AG04449 (cell line): ENCODE measurements around the gene PCCA.

ENCODE experiments used
- CTCF ChIA-PET: fragments of 350-600 bp; formaldehyde crosslinking; extraction: SDS; loops from one replicate; lab custom pipeline; 2021; ENCODE audit warnings: antibody characterized with exemption; lab: Yijun Ruan, JAX
- POLR2A ChIA-PET: fragments of 400-600, 350-600 bp; formaldehyde crosslinking; extraction: SDS; loops from one replicate; lab custom pipeline; 2020; ENCODE audit warnings: antibody characterized with exemption, inconsistent platforms; lab: Yijun Ruan, JAX
- DNase-seq: peaks from one replicate; pipeline ENCODE4 v3.0.0-alpha.2; 2010; ENCODE audit warnings: low read depth, low spot score
- H3K4me3 ChIP-seq: 2 replicates; pipeline ENCODE4 v1.5.1; 2011; ENCODE audit warnings: low read depth, mild to moderate bottlenecking, control low read depth, low read length
- CTCF ChIP-seq: IDR thresholded peaks from one replicate; pipeline ENCODE4 v1.5.1; 2011; ENCODE audit warnings: mild to moderate bottlenecking, moderate library complexity, low read length, control low read depth, inconsistent platforms; ENCODE audit not compliant: insufficient read depth; ENCODE audit errors: missing control alignments

PCCA gene

GRCh38 chr13:100051070-100051469, 37.8 kb upstream of the PCCA start:
- no peak overlapping the region for H3K4me3 ChIP-seq
- ChIA-PET POLR2A (no interaction called here), CTCF (no interaction called here)
- DNase-seq = no peak
- no peak for TF ChIP-seq CTCF

GRCh38 chr13:100059827-100060226, 29.1 kb upstream of the PCCA start:
- no peak for DNase-seq
- no peak overlapping the region for H3K4me3 ChIP-seq
- TF ChIP-seq CTCF = no peak
- ChIA-PET POLR2A (no interaction called here), CTCF (no interaction called here)

GRCh38 chr13:100063333-100063732, 25.6 kb upstream of the PCCA start:
- TF ChIP-seq CTCF = no peak

GRCh38 chr13:100063906-100064305, 25.0 kb upstream of the PCCA start:
- DNase-seq = no peak
- ChIA-PET POLR2A (no interaction called here), CTCF (no interaction called here)
- TF ChIP-seq CTCF = no peak
- no peak overlapping the region for H3K4me3 ChIP-seq

More at GRCh38 chr13:100063333-100063732, 25.6 kb upstream of the PCCA start:
- ChIA-PET CTCF (no interaction called here), POLR2A (no interaction called here)
- DNase-seq = no peak
- no peak overlapping the region for H3K4me3 ChIP-seq

GRCh38 chr13:100068133-100068931, 20.6 kb upstream of the PCCA start:
- POLR2A ChIA-PET = no interaction called here
- CTCF ChIA-PET = no interaction called here
- no peak overlapping the region for H3K4me3 ChIP-seq
- DNase-seq = no peak
- TF ChIP-seq CTCF = no peak

GRCh38 chr13:100069278-100069677, 19.6 kb upstream of the PCCA start:
- TF ChIP-seq CTCF = no peak
- DNase-seq = no peak
- ChIA-PET POLR2A (no interaction called here), CTCF (no interaction called here)
- H3K4me3 ChIP-seq = no peak overlapping the region
